ENCODE results near the gene HMOX2.
A peak's percentile ranks its signal among the peaks of the same experiment; 100 is the strongest.

The HMOX2 gene

GRCh38 chr16:4465977-4466779 lies 10.0 kb upstream of the HMOX2 start:
- DNase-seq = no peak

GRCh38 chr16:4467916-4468315 lies 8.3 kb upstream of the HMOX2 start:
- DNase-seq = no peak

- no peak for DNase-seq
These were observed 7.2 kb upstream of the HMOX2 start for GRCh38 chr16:4468972-4469371.

DNA sequence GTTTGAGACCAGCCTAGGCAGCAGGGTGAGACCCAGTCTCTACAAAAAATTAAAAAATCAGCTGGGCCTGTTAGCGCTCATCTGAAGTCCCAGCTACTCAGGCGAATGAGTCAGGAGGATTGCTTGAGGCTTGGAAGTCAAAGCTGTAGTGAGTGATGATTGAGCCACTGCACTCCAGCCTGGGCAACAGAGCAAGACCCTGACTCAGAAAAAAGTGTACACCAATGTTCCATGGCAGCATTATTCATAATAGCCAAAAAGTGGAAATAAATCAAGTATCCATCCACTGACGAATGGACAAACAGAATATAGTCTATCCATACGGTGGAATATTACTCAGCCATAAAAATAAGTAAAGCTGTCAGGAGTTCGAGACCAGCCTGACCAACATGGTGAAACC lies 4.3 kb upstream of the HMOX2 start:
- DNase-seq = no peak

- no peak for DNase-seq
These were observed 3.3 kb upstream of the HMOX2 start for GRCh38 chr16:4472880-4473279.

DNA sequence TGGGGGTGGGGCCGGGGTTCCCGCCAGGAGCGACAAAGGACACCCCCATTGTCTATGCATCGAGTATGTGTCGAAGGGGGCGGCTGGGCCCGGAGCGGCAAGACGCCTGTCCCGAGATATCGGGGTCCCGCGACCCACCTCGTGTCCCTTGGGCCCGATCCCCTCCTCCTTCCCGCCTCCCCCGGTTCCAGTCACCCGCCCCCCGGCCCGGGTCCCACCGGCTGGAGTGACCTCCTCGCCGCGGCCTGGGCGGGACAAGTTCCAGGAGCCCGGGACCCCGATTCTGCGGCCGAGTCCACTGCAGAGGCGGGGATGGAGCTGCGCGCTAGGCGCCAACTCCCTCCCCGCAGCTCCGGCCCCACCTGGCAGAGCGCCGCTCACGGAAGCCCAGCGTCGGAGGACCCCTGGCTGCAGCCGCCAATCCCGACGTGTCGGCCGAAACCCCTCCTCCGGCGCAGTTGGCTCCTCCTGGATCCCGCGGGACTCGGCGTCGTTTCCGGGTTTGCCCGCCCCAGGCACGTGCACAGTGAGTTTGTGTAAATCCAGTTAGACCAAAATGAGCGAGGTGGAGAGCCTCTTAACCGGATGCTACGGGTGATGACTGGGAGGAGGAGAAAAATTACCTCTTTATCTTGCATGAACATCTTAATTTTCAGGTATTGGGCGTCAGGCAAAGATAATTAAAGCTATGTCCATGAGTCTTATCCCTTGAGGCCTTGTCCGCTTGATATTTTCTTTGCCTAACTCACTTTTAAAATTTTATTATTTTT lies 1.8 kb upstream of the HMOX2 start, which contains the start of gene NMRAL1:
Gene NMRAL1 (minus strand): TSS at position 434 of the 770 bp plus-strand sequence. CDS start 493 bp downstream, outside the sequence.
- peak; percentile 82 for DNase-seq

DNA sequence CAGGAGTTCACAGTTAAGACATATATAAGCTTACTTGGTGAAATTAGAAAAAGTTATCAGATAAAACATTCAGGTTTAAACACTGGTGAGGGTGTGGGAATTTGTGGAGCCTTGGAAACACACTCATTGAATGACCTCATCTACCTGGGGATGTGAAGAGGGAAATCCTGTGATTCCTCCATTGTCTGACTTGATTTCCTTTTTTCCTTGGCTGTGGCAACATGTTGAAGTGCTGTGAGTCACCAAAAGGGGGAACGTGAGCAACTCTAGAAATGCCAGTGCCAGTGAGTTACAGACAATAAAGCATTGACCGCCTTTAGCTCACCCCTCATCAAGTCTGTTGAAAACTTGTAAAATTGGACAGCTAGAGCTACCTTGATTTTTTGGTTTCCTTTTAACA lies 1.8 kb downstream of the HMOX2 start:
- DNase-seq = no peak

DNA sequence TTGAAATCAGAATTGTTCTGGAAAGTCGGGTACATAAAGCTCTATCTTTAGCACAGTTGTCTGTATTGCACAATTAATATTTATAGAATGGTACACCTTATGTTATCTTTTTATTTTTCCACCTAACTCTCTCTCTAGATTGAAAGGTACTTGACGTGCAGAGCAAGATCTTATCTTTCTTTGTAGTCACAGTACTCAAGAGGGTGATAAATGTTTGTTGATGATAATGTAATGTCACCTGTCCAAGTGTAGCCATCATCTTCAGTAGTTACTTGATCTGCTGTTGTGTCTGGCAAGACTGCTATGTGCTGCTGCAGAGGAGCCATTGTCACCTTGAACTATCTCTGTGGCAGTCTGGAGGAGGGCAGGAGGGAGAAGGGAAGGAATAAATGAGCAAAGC lies 5.3 kb downstream of the HMOX2 start:
- no peak for DNase-seq

GRCh38 chr16:4481963-4482362 lies 5.8 kb downstream of the HMOX2 start:
- no peak for DNase-seq

DNA sequence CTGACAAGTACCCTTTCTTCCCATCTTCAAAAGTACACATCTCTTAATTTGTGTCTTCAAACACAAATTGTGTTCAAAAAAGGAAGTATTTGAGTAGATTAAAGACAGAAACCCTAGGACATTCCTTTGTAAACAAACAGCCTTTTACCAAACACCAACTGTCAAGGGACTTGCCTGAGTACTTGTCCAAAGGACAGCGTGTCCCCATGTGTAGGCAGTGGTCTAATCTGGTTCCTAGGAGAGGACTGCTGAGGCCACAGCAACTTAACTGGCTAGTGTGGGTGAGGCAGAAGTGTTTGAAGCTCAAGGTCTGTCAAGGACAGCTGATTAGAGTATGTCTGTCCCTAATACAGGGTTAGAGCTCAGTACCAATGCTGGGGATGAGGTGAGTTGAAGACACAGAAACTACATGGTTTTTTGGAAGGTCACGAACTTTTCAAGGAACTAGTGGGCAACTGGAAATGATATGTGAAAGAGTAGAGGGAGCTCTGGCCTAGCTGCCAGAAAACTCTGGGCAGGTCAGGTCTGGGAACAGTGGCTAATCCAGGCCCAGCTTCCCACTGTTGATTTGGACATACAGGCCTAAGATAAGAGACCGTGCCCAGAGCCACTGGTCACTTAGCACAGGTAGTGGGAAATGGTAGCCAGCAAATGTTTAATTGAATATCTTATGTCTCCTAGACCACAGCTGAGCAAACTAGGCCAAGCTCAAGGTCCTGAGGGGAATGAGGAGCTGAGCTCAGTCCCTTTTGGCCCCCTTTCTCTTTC lies 10.1 kb downstream of the HMOX2 start:
- DNase-seq = no peak

DNA sequence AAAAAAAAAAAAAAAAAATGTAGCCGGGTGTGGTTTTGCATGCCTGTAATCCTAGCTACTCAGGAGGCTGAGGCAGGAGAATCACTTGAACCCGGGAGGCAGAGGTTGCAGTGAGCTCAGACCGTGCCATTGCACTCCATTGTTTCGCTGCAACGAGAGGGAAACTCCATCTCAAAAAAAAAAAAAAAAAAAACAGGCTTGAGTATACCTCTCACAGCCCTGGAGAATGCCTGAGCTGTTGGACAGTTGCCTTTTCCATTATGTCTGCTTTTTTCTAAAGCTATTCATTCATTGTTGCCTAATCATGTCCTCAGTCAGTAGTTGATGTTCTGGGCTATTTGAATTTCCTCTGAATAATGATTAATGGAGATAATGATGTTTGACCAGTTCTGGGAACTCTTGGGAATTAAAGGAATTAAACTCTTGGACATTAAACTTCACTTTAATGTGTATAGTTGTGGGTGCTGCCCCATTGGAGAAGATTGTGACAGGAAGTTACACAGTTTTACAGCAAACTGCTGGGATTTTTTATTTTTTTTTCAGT lies 11.8 kb downstream of the HMOX2 start:
- DNase-seq = no peak

DNA sequence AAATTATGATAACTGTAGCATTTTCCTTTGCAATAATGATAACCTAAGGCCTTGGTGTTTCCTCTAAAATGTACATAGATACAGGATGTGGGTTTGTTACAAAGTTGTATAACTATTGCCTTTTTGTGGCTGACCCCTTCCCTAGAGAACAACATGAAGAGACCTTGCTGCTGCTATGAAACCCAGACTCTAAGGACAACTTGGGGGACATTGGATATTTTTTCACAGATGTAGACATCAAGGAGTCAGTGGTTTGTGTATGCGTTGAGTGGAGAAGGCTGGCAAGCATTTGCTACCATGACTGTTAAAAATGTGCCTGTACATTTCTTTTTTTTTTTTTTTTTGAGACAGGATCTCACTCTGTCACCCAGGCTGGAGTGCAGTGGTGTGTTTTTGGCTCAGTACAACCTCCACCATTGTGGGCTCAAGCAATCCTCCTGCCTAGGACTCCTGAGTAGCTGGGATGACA lies 12.3 kb downstream of the HMOX2 start:
- DNase-seq = no peak

DNA sequence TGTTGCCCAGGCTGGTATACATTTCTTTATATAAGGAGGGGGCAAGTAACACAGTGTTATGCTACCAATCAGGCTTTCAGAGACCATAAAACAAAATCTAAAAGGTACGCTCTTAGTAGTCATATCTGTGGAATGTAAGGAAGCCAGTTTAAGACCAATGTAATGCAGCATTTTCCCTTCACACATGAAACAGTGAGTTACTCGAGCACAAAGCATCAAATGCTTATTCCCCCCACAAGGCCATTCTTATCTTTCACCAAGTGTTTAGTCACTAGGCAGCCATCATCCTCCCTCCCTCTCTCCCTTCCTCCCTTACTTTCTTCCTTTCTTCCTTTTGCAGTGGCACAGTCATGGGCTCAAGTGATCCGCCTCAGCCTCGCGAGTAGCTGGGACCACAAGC lies 12.8 kb downstream of the HMOX2 start:
- DNase-seq = no peak

GRCh38 chr16:4491898-4492297 lies 15.7 kb downstream of the HMOX2 start:
- no peak for DNase-seq

GRCh38 chr16:4494746-4495490 lies 18.7 kb downstream of the HMOX2 start:
- no peak for DNase-seq

DNA sequence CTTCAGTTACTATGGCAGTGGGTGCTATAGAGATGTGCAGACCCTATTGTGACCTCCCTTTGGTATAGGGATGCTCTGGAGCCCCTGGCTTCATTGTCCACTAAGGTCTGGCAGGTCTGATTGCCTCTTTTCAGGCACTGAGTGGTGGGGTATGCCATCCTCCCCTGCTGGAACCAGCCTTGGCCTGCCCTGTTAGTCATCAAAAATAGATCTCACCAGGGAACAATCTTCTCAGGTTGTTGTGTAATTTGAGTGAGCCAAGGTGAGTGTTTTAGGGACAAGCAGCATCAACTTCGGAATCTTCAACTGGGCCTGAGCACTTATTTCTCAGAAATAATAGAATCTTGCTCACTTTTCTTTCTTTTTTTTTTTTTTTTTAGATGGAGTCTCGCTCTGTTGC lies 19.6 kb downstream of the HMOX2 start:
- DNase-seq = no peak

DNA sequence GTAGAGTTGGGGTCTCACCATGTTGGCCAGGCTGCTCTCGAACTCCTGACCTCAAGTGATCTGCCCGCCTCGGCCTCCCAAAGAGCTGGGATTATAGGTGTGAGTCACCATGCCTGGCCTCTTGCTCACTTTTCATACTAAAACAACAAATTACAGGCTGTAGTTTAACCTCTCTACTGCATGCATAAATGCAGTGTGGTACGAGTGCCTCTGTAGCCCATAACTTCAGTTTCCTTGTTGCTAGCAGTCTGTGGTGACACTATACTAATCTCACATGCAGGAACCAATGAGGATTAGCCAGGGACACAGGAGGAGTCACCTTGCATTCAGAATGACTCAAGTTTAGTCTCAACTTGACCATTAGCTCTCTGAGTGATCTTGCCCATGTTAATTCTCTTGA lies 20.1 kb downstream of the HMOX2 start:
- DNase-seq = no peak

GRCh38 chr16:4498546-4499195 lies 22.5 kb downstream of the HMOX2 start:
- no peak for DNase-seq

- DNase-seq = no peak
These were observed 23.0 kb downstream of the HMOX2 start for GRCh38 chr16:4499196-4499555.

DNA sequence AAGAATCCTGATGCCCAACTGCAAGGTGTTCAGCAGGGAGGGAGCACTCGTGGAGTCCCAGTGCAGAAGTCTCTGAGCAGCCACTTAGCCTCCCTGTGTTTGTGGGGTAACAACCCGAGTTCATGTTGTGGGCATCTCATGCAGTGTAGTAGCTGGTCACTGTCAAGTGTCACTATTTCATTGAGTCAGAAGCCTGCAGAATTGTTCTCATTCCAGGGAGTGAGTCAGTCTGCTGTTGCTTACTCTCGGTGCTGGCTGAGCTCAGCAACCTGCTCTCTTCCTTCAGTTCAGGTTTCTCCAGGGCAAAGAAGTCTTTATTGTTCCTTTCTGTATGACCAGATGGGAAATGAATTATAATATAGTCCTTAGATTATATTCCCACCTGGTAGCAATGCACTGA lies 24.1 kb downstream of the HMOX2 start:
- no peak for DNase-seq

DNA sequence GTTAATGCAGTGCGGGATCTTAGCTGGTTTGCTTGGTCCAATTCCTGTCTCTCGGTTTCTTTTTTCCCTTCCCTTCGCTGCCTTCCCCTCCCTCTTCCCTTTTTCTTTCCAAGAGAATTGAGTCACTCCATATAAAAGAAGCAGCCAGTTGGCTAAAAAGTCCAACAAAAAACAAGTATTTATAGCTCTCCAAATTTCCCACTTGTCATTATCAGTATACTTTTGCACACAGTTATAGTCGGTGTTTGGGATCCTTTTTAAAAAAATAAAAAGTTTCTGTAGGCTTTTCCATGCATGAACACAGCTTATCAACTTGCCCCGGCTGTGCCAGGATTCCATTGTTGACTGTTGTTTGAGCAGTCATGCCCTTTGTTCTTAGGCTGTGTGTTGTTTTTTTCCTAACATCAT lies 24.9 kb downstream of the HMOX2 start:
- no peak for DNase-seq

Measured in NCI-H1048 (cell line).